Liver (tissue), 3 donors: ENCODE data around the gene OTUD3.

Experiments used
- EGR1 ChIP-seq, 2 donors: IDR thresholded peaks; 2 replicates each; pipeline ENCODE4 v1.6.1; 2016 to 2018; ENCODE audit warnings: antibody characterized with exemption in 2 of 2, low read depth in 2 of 2
- GABPA ChIP-seq, 2 donors: IDR thresholded peaks in 1 of 2; conservative IDR thresholded peaks in 1 of 2; 2 replicates each; pipeline ENCODE4 v1.6.1; 2016; ENCODE audit warnings: antibody characterized with exemption in 2 of 2, mild to moderate bottlenecking in 1 of 2, moderate library complexity in 1 of 2
- HNF4A ChIP-seq, 2 donors: conservative IDR thresholded peaks; 2 replicates each; pipeline ENCODE4 v1.6.1; 2016; ENCODE audit warnings: antibody characterized with exemption in 2 of 2, mild to moderate bottlenecking in 2 of 2
- RAD21 ChIP-seq, 2 donors: IDR thresholded peaks; 2 replicates each; pipeline ENCODE4 v1.6.1; 2016; ENCODE audit warnings: antibody characterized with exemption in 2 of 2, mild to moderate bottlenecking in 2 of 2
- RXRA ChIP-seq, 2 donors: IDR thresholded peaks; 2 replicates each; pipeline ENCODE4 v1.6.1; 2017 to 2018; ENCODE audit warnings: antibody characterized with exemption in 2 of 2, mild to moderate bottlenecking in 1 of 2
- SP1 ChIP-seq: IDR thresholded peaks from 2 replicates; pipeline ENCODE4 v1.6.1; 2018; ENCODE audit warnings: antibody characterized with exemption, mild to moderate bottlenecking
- TAF1 ChIP-seq: conservative IDR thresholded peaks from 2 replicates; pipeline ENCODE4 v1.6.1; 2016; ENCODE audit warnings: antibody characterized with exemption, mild to moderate bottlenecking
- YY1 ChIP-seq: IDR thresholded peaks from 2 replicates; pipeline ENCODE4 v1.6.1; 2016; ENCODE audit warnings: antibody characterized with exemption, mild to moderate bottlenecking
- TF ChIP-seq, protein P1 (sequence below): fragments of 150-350 bp; IDR thresholded peaks from 2 replicates; pipeline ENCODE4 v1.5.1; 2017; ENCODE audit warnings: improper control_type of control experiment, low read depth, low read length; ENCODE audit not compliant: missing input control
- TF ChIP-seq, protein P2 (sequence below): IDR thresholded peaks from 2 replicates; pipeline ENCODE4 v1.6.1; 2016; ENCODE audit warnings: antibody characterized with exemption, mild to moderate bottlenecking
- TF ChIP-seq, protein P3 (sequence below): IDR thresholded peaks from 2 replicates; pipeline ENCODE4 v1.6.1; 2016; ENCODE audit warnings: antibody characterized with exemption
- TF ChIP-seq, protein P4 (sequence below): IDR thresholded peaks from 2 replicates; pipeline ENCODE4 v1.6.1; 2016; ENCODE audit warnings: antibody characterized with exemption
- donor health status: healthy.
- donor health status: healthy.

DNA sequence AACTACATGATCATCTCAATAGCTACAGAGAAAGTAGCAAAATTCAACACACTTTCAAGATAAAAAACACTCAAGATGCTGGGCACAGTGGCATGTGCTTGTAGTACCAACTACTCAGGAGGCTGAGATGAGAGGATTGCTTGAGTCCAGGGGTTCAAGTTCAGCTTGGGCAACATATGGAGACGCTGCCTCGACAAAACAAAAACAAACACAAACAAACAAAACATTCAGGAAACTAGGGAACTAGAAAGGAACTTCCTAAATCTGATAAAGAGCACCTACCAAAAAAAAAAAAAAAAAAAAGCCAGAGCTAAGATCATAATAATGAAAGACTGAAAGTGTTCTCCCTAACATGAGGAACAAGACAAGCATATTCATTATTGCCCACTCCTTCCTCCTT lies 44.3 kb upstream of the OTUD3 start:
- TF ChIP-seq EGR1 (IDR thresholded peaks at IDR 0.05; ENCODE audit: low read depth in 2 of 2) (no peak), TAF1 (no peak), RAD21 (IDR thresholded peaks at IDR 0.05) (no peak), YY1 (no peak), GABPA (IDR thresholded peaks at IDR 0.05 in 1 of 2, conservative IDR thresholded peaks at IDR 0.05 in 1 of 2) (no peak), HNF4A (conservative IDR thresholded peaks at IDR 0.05) (no peak), RXRA (IDR thresholded peaks at IDR 0.05) (no peak), SP1 (no peak)
- TF ChIP-seq, protein P1, sequence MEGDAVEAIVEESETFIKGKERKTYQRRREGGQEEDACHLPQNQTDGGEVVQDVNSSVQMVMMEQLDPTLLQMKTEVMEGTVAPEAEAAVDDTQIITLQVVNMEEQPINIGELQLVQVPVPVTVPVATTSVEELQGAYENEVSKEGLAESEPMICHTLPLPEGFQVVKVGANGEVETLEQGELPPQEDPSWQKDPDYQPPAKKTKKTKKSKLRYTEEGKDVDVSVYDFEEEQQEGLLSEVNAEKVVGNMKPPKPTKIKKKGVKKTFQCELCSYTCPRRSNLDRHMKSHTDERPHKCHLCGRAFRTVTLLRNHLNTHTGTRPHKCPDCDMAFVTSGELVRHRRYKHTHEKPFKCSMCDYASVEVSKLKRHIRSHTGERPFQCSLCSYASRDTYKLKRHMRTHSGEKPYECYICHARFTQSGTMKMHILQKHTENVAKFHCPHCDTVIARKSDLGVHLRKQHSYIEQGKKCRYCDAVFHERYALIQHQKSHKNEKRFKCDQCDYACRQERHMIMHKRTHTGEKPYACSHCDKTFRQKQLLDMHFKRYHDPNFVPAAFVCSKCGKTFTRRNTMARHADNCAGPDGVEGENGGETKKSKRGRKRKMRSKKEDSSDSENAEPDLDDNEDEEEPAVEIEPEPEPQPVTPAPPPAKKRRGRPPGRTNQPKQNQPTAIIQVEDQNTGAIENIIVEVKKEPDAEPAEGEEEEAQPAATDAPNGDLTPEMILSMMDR: no peak
- TF ChIP-seq, protein P2, sequence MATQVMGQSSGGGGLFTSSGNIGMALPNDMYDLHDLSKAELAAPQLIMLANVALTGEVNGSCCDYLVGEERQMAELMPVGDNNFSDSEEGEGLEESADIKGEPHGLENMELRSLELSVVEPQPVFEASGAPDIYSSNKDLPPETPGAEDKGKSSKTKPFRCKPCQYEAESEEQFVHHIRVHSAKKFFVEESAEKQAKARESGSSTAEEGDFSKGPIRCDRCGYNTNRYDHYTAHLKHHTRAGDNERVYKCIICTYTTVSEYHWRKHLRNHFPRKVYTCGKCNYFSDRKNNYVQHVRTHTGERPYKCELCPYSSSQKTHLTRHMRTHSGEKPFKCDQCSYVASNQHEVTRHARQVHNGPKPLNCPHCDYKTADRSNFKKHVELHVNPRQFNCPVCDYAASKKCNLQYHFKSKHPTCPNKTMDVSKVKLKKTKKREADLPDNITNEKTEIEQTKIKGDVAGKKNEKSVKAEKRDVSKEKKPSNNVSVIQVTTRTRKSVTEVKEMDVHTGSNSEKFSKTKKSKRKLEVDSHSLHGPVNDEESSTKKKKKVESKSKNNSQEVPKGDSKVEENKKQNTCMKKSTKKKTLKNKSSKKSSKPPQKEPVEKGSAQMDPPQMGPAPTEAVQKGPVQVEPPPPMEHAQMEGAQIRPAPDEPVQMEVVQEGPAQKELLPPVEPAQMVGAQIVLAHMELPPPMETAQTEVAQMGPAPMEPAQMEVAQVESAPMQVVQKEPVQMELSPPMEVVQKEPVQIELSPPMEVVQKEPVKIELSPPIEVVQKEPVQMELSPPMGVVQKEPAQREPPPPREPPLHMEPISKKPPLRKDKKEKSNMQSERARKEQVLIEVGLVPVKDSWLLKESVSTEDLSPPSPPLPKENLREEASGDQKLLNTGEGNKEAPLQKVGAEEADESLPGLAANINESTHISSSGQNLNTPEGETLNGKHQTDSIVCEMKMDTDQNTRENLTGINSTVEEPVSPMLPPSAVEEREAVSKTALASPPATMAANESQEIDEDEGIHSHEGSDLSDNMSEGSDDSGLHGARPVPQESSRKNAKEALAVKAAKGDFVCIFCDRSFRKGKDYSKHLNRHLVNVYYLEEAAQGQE: no peak
- TF ChIP-seq, protein P3, sequence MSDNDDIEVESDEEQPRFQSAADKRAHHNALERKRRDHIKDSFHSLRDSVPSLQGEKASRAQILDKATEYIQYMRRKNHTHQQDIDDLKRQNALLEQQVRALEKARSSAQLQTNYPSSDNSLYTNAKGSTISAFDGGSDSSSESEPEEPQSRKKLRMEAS: no peak
- TF ChIP-seq, protein P4, sequence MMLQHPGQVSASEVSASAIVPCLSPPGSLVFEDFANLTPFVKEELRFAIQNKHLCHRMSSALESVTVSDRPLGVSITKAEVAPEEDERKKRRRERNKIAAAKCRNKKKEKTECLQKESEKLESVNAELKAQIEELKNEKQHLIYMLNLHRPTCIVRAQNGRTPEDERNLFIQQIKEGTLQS: no peak
